ENCODE data around the gene EPSTI1.

Gene EPSTI1

GRCh38 chr13:42970824-42971690 is 21.0 kb downstream of the EPSTI1 start:
- peak in 1 of 2 donors; percentile 67 for DNase-seq

- DNase-seq = peak; percentile 44 to 57
Measured at GRCh38 chr13:42969565-42970172, 22.4 kb downstream of the EPSTI1 start.

GRCh38 chr13:42968906-42969305 is 23.1 kb downstream of the EPSTI1 start:
- DNase-seq = no peak

GRCh38 chr13:42967660-42968059 is 24.4 kb downstream of the EPSTI1 start:
- no peak for DNase-seq

GRCh38 chr13:42965281-42965680 is 26.8 kb downstream of the EPSTI1 start:
- DNase-seq = no peak

- no peak for DNase-seq
Measured at GRCh38 chr13:42964761-42965161, 27.3 kb downstream of the EPSTI1 start.

- DNase-seq = no peak
Measured at GRCh38 chr13:42959615-42960014, 32.4 kb downstream of the EPSTI1 start.

- no peak for DNase-seq
Measured at GRCh38 chr13:42957881-42958280, 34.2 kb downstream of the EPSTI1 start.

GRCh38 chr13:42950181-42950580 is 41.9 kb downstream of the EPSTI1 start:
- no peak for DNase-seq

GRCh38 chr13:42947925-42948324 is 44.1 kb downstream of the EPSTI1 start:
- no peak for DNase-seq

GRCh38 chr13:42946927-42947326 is 45.1 kb downstream of the EPSTI1 start:
- no peak for DNase-seq

GRCh38 chr13:42929886-42930535 is 62.0 kb downstream of the EPSTI1 start:
- no peak for DNase-seq

GRCh38 chr13:42926555-42926954 is 65.5 kb downstream of the EPSTI1 start:
- DNase-seq = no peak

- no peak for DNase-seq
Measured at GRCh38 chr13:42926043-42926442, 66.0 kb downstream of the EPSTI1 start.

GRCh38 chr13:42925626-42926025 is 66.4 kb downstream of the EPSTI1 start:
- no peak for DNase-seq

GRCh38 chr13:42924344-42924743 is 67.7 kb downstream of the EPSTI1 start:
- no peak for DNase-seq

- DNase-seq = no peak
Measured at GRCh38 chr13:42907745-42908144, 84.3 kb downstream of the EPSTI1 start.

- DNase-seq = no peak
Measured at GRCh38 chr13:42906257-42906656, 85.8 kb downstream of the EPSTI1 start.

GRCh38 chr13:42905579-42905978 is 86.5 kb downstream of the EPSTI1 start:
- no peak for DNase-seq

GRCh38 chr13:42899266-42899665 is 92.8 kb downstream of the EPSTI1 start:
- no peak for DNase-seq

GRCh38 chr13:42895776-42896175 is 96.3 kb downstream of the EPSTI1 start:
- no peak for DNase-seq

- no peak for DNase-seq
Measured at GRCh38 chr13:42894765-42895243, 97.2 kb downstream of the EPSTI1 start.

GRCh38 chr13:42893214-42893671 is 98.8 kb downstream of the EPSTI1 start:
- no peak for DNase-seq

GRCh38 chr13:42892760-42893159 is 99.3 kb downstream of the EPSTI1 start:
- DNase-seq = no peak
